Dedifferentiated amniotic fluid mesenchymal stem cell (primary cell): Measurements from ENCODE around the gene AKT1.

Experiments used
- DNase-seq: peaks from one replicate; pipeline ENCODE4 v3.0.0-alpha.2; 2016; ENCODE audit errors: extremely low spot score

The AKT1 gene

GRCh38 chr14:104772707-104773504 lies 22.6 kb downstream of the AKT1 start:
- DNase-seq = no peak

GRCh38 chr14:104771918-104772706 lies 23.4 kb downstream of the AKT1 start:
- DNase-seq = no peak

- no peak for DNase-seq
Observed at GRCh38 chr14:104771374-104771773, 24.2 kb downstream of the AKT1 start.

GRCh38 chr14:104770851-104771272 lies 24.7 kb downstream of the AKT1 start:
- no peak for DNase-seq

- no peak for DNase-seq
Observed at GRCh38 chr14:104770072-104770579, 25.4 kb downstream of the AKT1 start.

GRCh38 chr14:104769324-104770071 lies 26.1 kb downstream of the AKT1 start:
- no peak for DNase-seq

GRCh38 chr14:104768437-104769323 lies 26.9 kb downstream of the AKT1 start:
- DNase-seq = peak; percentile 71

- no peak for DNase-seq
Observed at GRCh38 chr14:104767634-104767918, 28.0 kb downstream of the AKT1 start.

GRCh38 chr14:104766863-104767633 lies 28.5 kb downstream of the AKT1 start:
- no peak for DNase-seq

- DNase-seq = no peak
Observed at GRCh38 chr14:104766256-104766862, 29.2 kb downstream of the AKT1 start.

GRCh38 chr14:104765517-104765916 lies 30.0 kb downstream of the AKT1 start:
- no peak for DNase-seq

GRCh38 chr14:104758981-104759969 lies 36.3 kb downstream of the AKT1 start:
- no peak for DNase-seq

GRCh38 chr14:104757681-104758392 lies 37.7 kb downstream of the AKT1 start:
- no peak for DNase-seq

- DNase-seq = no peak
Observed at GRCh38 chr14:104757238-104757585, 38.3 kb downstream of the AKT1 start.

GRCh38 chr14:104756477-104757237 lies 38.9 kb downstream of the AKT1 start:
- DNase-seq = no peak

- DNase-seq = no peak
Observed at GRCh38 chr14:104755621-104756020, 39.9 kb downstream of the AKT1 start.

- no peak for DNase-seq
Observed at GRCh38 chr14:104754213-104754851, 41.2 kb downstream of the AKT1 start.
